ENCODE measurements around the gene HMGN4. TPM values are rescaled to one million over a fixed set of nuclear protein-coding genes. Genes with fewer than 3 reads are reported as not detected.

HMGN4 gene
- total RNA-seq, 1 donor: 62.2 TPM

DNA sequence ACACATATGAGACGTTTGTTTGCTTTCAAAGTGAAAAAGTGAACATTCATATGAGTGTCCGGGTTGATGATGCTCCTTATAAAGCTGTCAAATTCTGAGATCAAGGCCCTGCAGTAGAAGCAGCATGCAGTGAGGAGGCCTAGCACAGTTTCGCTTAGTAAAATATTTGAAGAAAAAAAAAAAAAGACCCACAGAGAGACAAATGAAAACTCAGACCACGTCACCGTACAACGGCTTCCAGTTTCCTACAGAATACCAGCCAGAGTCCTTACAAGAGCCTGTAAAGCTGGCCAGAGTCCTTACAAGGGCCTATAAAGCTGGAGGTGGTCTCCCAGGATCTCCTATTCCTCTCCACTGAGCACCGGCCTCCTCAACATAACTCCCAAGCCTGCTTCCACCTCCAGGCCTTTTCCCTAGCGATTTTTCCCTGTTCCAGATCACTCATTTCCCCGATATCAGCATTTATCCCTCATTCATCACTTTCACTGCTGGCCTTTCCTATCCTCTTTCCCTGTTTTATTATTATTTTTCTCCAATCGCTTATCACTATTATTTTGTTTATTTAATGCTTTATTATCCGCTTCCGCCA is 1.5 kb upstream of the HMGN4 start:
- peaks cover 33% of the 10 kb centered on the region for H3K79me2 ChIP-seq (ENCODE audit: insufficient read depth, low read length)
- peaks cover 3% of the 10 kb centered on the region for H4K20me1 ChIP-seq (ENCODE audit: insufficient read depth, low read length)
- H3K27ac ChIP-seq (ENCODE audit: low read depth, low read length): peak overlapping the region; percentile 87
- no peaks in the 10 kb centered on the region for H3K9me3 ChIP-seq (ENCODE audit: low read depth, low read length)
- peak overlapping the region; percentile 100 for H2AFZ ChIP-seq (ENCODE audit: low read length)
- H3K4me3 ChIP-seq (ENCODE audit: insufficient read depth, low read length): peak overlapping the region; percentile 87
- H3K27me3 ChIP-seq (ENCODE audit: insufficient read depth, low read length): no peaks in the 10 kb centered on the region
- H3K36me3 ChIP-seq (ENCODE audit: insufficient read depth, low read length): peaks cover 5% of the 10 kb centered on the region
- TF ChIP-seq, protein P1, sequence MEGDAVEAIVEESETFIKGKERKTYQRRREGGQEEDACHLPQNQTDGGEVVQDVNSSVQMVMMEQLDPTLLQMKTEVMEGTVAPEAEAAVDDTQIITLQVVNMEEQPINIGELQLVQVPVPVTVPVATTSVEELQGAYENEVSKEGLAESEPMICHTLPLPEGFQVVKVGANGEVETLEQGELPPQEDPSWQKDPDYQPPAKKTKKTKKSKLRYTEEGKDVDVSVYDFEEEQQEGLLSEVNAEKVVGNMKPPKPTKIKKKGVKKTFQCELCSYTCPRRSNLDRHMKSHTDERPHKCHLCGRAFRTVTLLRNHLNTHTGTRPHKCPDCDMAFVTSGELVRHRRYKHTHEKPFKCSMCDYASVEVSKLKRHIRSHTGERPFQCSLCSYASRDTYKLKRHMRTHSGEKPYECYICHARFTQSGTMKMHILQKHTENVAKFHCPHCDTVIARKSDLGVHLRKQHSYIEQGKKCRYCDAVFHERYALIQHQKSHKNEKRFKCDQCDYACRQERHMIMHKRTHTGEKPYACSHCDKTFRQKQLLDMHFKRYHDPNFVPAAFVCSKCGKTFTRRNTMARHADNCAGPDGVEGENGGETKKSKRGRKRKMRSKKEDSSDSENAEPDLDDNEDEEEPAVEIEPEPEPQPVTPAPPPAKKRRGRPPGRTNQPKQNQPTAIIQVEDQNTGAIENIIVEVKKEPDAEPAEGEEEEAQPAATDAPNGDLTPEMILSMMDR (IDR thresholded peaks at IDR 0.05; ENCODE audit: extremely low read depth, low read depth, low read length): no peak
- peak overlapping the region; percentile 92 for H3K4me2 ChIP-seq (ENCODE audit: insufficient read depth, low read length)
- H3K4me1 ChIP-seq (ENCODE audit: insufficient read depth, low read length): peaks cover 22% of the 10 kb centered on the region
- DNase-seq (ENCODE audit: insufficient read length, low spot score, missing footprints): no peak

DNA sequence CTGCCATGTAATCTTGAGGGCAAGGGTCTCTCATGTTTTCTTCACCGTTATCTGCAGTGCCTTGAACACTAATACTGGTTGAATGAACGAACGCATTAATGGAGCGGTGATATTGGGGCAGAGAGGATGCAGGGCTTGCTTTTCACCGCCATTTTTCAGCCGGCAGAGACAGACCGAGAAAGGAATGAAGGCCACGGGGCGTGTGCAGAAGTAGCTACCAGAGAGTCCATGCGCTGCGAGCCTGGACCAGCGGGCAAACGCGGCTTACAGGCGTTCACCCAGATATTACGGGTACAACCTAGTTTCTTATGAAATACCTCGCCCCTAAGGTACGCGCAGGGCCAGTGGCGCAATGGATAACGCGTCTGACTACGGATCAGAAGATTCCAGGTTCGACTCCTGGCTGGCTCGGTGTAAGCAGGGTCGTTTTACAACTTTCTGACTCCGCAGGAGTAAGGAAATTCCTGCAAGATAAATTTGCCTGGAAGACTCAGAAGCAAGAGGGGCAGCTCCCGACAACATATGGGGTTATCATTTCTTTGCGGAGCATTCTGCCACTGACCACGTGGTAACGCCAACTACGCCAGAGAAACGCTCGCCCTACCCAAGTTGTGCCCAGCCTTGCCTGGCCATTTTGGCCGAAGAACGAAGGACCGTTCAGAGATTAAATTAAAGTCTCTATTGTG is 863 bp upstream of the HMGN4 start:
- DNase-seq (ENCODE audit: insufficient read length, low spot score, missing footprints): peak; percentile 89
- peaks cover 22% of the 10 kb centered on the region for H3K4me1 ChIP-seq (ENCODE audit: insufficient read depth, low read length)
- H3K4me3 ChIP-seq (ENCODE audit: insufficient read depth, low read length): peak overlapping the region; percentile 87
- TF ChIP-seq, protein P1 (IDR thresholded peaks at IDR 0.05; ENCODE audit: extremely low read depth, low read depth, low read length): no peak
- peak overlapping the region; percentile 92 for H3K4me2 ChIP-seq (ENCODE audit: insufficient read depth, low read length)
- peaks cover 5% of the 10 kb centered on the region for H3K36me3 ChIP-seq (ENCODE audit: insufficient read depth, low read length)
- H4K20me1 ChIP-seq (ENCODE audit: insufficient read depth, low read length): peaks cover 3% of the 10 kb centered on the region
- H3K9me3 ChIP-seq (ENCODE audit: low read depth, low read length): no peaks in the 10 kb centered on the region
- peak overlapping the region; percentile 87 for H3K27ac ChIP-seq (ENCODE audit: low read depth, low read length)
- peak overlapping the region; percentile 100 for H2AFZ ChIP-seq (ENCODE audit: low read length)
- no peaks in the 10 kb centered on the region for H3K27me3 ChIP-seq (ENCODE audit: insufficient read depth, low read length)
- peaks cover 39% of the 10 kb centered on the region for H3K79me2 ChIP-seq (ENCODE audit: insufficient read depth, low read length)

DNA sequence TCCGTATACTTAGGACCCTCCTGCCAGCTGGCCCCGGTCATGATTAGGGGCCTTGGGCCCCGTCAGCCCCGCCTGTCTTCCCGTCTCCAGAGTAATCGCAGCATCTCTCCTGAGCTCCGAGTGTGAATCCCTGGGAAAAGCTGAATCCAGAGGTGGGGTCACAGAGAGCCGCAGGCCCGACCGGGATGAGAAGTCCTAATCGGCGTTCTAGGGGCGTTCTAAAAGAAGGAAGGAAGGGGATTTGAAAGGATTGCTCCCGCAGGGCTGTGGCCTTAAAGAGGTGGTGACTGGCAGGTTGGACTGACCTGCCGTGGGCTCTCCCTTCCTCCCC is 371 bp downstream of the HMGN4 start:
- H3K4me3 ChIP-seq (ENCODE audit: insufficient read depth, low read length): peak overlapping the region; percentile 87
- TF ChIP-seq, protein P1 (IDR thresholded peaks at IDR 0.05; ENCODE audit: extremely low read depth, low read depth, low read length): no peak
- H3K4me2 ChIP-seq (ENCODE audit: insufficient read depth, low read length): peak overlapping the region; percentile 92
- H3K9me3 ChIP-seq (ENCODE audit: low read depth, low read length): no peaks in the 10 kb centered on the region
- peaks cover 49% of the 10 kb centered on the region for H3K79me2 ChIP-seq (ENCODE audit: insufficient read depth, low read length)
- peaks cover 3% of the 10 kb centered on the region for H4K20me1 ChIP-seq (ENCODE audit: insufficient read depth, low read length)
- H3K27me3 ChIP-seq (ENCODE audit: insufficient read depth, low read length): no peaks in the 10 kb centered on the region
- peaks cover 5% of the 10 kb centered on the region for H3K36me3 ChIP-seq (ENCODE audit: insufficient read depth, low read length)
- H3K27ac ChIP-seq (ENCODE audit: low read depth, low read length): peak overlapping the region; percentile 87
- DNase-seq (ENCODE audit: insufficient read length, low spot score, missing footprints): no peak
- peaks cover 22% of the 10 kb centered on the region for H3K4me1 ChIP-seq (ENCODE audit: insufficient read depth, low read length)
- H2AFZ ChIP-seq (ENCODE audit: low read length): peak overlapping the region; percentile 88

DNA sequence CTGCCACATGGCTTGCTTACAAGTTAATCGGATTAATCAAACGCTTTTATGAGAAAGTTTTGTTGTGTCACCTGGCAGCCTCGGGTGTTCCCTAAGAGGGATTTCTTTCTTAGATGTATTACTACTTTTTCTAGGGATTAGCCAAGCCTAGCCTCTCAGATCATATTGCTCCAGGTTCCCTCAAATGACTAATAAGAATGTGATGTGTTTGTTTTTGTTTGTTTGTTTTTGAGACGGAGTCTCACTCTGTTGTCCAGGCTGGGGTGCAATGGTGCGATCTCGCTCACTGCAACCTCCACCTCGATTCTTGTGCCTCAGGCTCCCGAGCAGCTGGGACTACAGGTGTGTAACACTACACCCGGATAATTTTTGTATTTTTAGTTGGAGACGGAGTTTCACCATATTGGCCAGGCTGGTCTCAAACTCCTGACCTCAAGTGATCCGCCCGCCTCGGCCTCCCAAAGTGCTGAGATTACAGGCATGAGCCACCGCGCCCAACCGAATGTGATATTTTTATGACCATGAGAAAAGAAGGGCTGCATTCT is 977 bp downstream of the HMGN4 start:
- Histone ChIP-seq H3K9me3 (ENCODE audit: low read depth, low read length) (no peaks in the 10 kb centered on the region), H3K4me2 (ENCODE audit: insufficient read depth, low read length) (peak overlapping the region; percentile 92), H3K79me2 (ENCODE audit: insufficient read depth, low read length) (peaks cover 49% of the 10 kb centered on the region), H3K4me3 (ENCODE audit: insufficient read depth, low read length) (peak overlapping the region; percentile 87), H3K36me3 (ENCODE audit: insufficient read depth, low read length) (peaks cover 5% of the 10 kb centered on the region), H3K27ac (ENCODE audit: low read depth, low read length) (peak overlapping the region; percentile 87), H4K20me1 (ENCODE audit: insufficient read depth, low read length) (peaks cover 5% of the 10 kb centered on the region), H3K27me3 (ENCODE audit: insufficient read depth, low read length) (no peaks in the 10 kb centered on the region), H3K4me1 (ENCODE audit: insufficient read depth, low read length) (peaks cover 22% of the 10 kb centered on the region), H2AFZ (ENCODE audit: low read length) (peak overlapping the region; percentile 88)
- TF ChIP-seq, protein P1 (IDR thresholded peaks at IDR 0.05; ENCODE audit: extremely low read depth, low read depth, low read length): no peak
- DNase-seq (ENCODE audit: insufficient read length, low spot score, missing footprints): no peak

Measured in osteoblast (primary cell).